Osteoblast (primary cell): ENCODE data around the gene ANKRD44. TPM values are rescaled to one million over a fixed set of nuclear protein-coding genes. Genes with fewer than 3 reads are reported as not detected.
A peak's percentile ranks its signal among the peaks of the same experiment; 100 is the strongest.

Experiments used
- DNase-seq: peaks from one replicate; pipeline ENCODE4 v3.0.0; 2011; ENCODE audit warnings: low spot score, mixed read lengths; ENCODE audit not compliant: insufficient read length; ENCODE audit errors: missing footprints
- H2AFZ ChIP-seq: 2 replicates; pipeline ENCODE4 v1.6.0; 2011; ENCODE audit warnings: mild to moderate bottlenecking, low read length
- H3K27ac ChIP-seq: 2 replicates; pipeline ENCODE4 v1.5.1; 2011; ENCODE audit warnings: mild to moderate bottlenecking, low read depth, low read length, moderate library complexity
- H3K27me3 ChIP-seq: 2 replicates; pipeline ENCODE4 v1.6.0; 2012; ENCODE audit warnings: mild to moderate bottlenecking, control low read depth, inconsistent platforms, low read length, moderate library complexity; ENCODE audit not compliant: insufficient read depth
- H3K36me3 ChIP-seq: 2 replicates; pipeline ENCODE4 v1.5.1; 2011; ENCODE audit warnings: mild to moderate bottlenecking, low read length, control low read depth, moderate library complexity; ENCODE audit not compliant: insufficient read depth
- H3K4me1 ChIP-seq: 2 replicates; pipeline ENCODE4 v1.5.1; 2011; ENCODE audit warnings: mild to moderate bottlenecking, low read length, control low read depth, moderate library complexity; ENCODE audit not compliant: insufficient read depth
- H3K4me2 ChIP-seq: 2 replicates; pipeline ENCODE4 v1.6.0; 2011; ENCODE audit warnings: mild to moderate bottlenecking, low read length; ENCODE audit not compliant: insufficient read depth
- H3K4me3 ChIP-seq: fragments of 200-600 bp; sonication (generic); 3 replicates; pipeline ENCODE4 v1.5.1; 2012; ENCODE audit warnings: mild to moderate bottlenecking, low read length, inconsistent platforms; ENCODE audit not compliant: insufficient read depth
- H3K79me2 ChIP-seq: 2 replicates; pipeline ENCODE4 v1.6.0; 2012; ENCODE audit warnings: mild to moderate bottlenecking, low read length, control low read depth, inconsistent platforms; ENCODE audit not compliant: insufficient read depth
- H3K9me3 ChIP-seq: 2 replicates; pipeline ENCODE4 v1.5.1; 2011; ENCODE audit warnings: low read depth, low read length, control low read depth
- H4K20me1 ChIP-seq: 2 replicates; pipeline ENCODE4 v1.6.0; 2012; ENCODE audit warnings: mild to moderate bottlenecking, low read length, control low read depth; ENCODE audit not compliant: insufficient read depth
- CTCF ChIP-seq: IDR thresholded peaks from 2 replicates; pipeline ENCODE4 v1.5.1; 2011; ENCODE audit warnings: mild to moderate bottlenecking, low read depth, low read length, moderate library complexity; ENCODE audit errors: extremely low read depth
- total RNA-seq: library from RNA; depleted of rRNA; stranded (reverse); fragments of >200 nt; gene quantifications from 2 replicates; pipeline ENCODE4 v1.2.3, GENCODE V29; 2012

Gene ANKRD44
- total RNA-seq, 1 donor, result 44.5 TPM

DNA sequence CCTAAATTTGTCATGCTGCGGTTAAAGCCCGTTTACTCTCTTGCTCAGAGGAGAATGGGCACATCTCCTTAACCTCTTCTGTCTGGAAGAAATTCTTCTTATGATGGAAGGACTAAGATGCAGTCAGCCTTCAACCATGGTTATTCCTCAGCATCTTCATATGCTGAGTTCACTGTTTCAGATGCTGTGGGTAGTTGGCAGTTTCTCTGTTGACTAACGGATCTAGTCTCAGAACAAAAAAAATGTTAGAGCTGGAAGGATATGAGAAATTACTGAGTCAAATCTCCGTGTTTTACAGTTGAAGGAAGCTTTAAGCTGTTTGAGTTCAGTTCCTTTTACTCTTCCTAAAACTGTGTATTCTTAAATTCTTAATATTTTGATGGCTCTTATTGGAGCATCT lies 340.5 kb downstream of the ANKRD44 start:
- H2AFZ ChIP-seq, result peak overlapping the region; percentile 69
- no peaks in the 10 kb centered on the region for H3K9me3 ChIP-seq
- TF ChIP-seq CTCF, result no peak
- no peak overlapping the region for H3K27ac ChIP-seq
- no peak overlapping the region for H3K4me3 ChIP-seq
- no peaks in the 10 kb centered on the region for H3K36me3 ChIP-seq
- peaks cover 16% of the 10 kb centered on the region for H3K4me1 ChIP-seq
- H4K20me1 ChIP-seq, result no peaks in the 10 kb centered on the region
- no peaks in the 10 kb centered on the region for H3K27me3 ChIP-seq
- no peaks in the 10 kb centered on the region for H3K79me2 ChIP-seq
- DNase-seq, result no peak
- peak overlapping the region; percentile 27 for H3K4me2 ChIP-seq

GRCh38 chr2:196968516-196968915 lies 342.1 kb downstream of the ANKRD44 start:
- Histone ChIP-seq H4K20me1 (no peaks in the 10 kb centered on the region), H3K9me3 (no peaks in the 10 kb centered on the region), H3K79me2 (no peaks in the 10 kb centered on the region), H3K4me2 (no peak overlapping the region), H3K4me1 (peaks cover 16% of the 10 kb centered on the region), H3K4me3 (no peak overlapping the region), H3K27ac (no peak overlapping the region), H2AFZ (no peak overlapping the region), H3K36me3 (no peaks in the 10 kb centered on the region), H3K27me3 (no peaks in the 10 kb centered on the region)
- no peak for TF ChIP-seq CTCF
- no peak for DNase-seq

DNA sequence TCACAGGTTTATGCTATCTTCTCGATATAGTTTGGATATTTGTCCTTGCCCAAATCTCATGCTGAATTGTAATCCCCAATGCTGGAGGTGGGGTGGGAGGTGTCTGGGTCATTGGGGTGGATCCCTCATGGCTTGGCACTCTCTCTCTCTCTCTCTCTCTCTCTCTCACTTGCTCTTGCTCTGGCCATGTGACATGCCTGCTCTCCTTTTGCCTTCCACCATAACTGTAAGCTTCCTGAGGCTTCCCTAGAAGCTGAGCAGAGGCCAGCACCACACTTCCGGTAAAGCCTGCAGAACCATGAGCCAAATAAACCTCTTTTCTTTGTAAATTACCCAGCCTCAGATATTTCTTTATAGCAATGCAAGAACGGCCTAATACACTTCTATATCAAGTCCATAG lies 342.8 kb downstream of the ANKRD44 start:
- Histone ChIP-seq H3K27me3 (no peaks in the 10 kb centered on the region), H3K36me3 (no peaks in the 10 kb centered on the region), H2AFZ (no peak overlapping the region), H3K4me2 (peak overlapping the region; percentile 80), H3K4me1 (peaks cover 16% of the 10 kb centered on the region), H3K79me2 (no peaks in the 10 kb centered on the region), H3K4me3 (no peak overlapping the region), H3K27ac (no peak overlapping the region), H3K9me3 (no peaks in the 10 kb centered on the region), H4K20me1 (no peaks in the 10 kb centered on the region)
- no peak for DNase-seq
- TF ChIP-seq CTCF, result no peak

DNA sequence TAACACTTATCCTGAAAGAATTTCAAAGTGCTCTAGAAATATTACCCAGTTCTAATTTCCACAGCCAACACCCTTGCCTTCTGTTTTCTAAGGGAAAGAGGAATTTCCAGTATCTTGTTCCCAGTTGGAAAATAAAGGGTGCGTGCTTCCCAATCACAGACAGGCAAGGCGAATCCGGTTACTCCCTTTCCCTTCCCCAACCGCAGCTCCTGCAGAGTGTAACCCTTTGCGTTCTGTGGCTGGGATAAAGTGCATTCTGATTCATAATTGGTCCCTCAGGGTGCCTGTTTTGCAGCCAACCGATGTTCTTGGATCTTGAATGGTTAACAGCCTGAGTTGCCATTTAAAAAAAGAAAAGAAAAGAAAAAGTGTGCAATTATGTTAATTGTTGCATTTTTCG lies 343.5 kb downstream of the ANKRD44 start:
- Histone ChIP-seq H2AFZ (peak overlapping the region; percentile 90), H3K36me3 (no peaks in the 10 kb centered on the region), H3K27ac (peak overlapping the region; percentile 49), H3K4me1 (peaks cover 16% of the 10 kb centered on the region), H3K4me3 (peak overlapping the region; percentile 69), H3K27me3 (no peaks in the 10 kb centered on the region), H3K79me2 (no peaks in the 10 kb centered on the region), H3K9me3 (no peaks in the 10 kb centered on the region), H4K20me1 (no peaks in the 10 kb centered on the region), H3K4me2 (peak overlapping the region; percentile 80)
- peak; percentile 80 for DNase-seq
- TF ChIP-seq CTCF, result no peak
